Fibroblast of skin of left quadriceps (primary cell): Measurements from ENCODE around the gene DAZAP1.
A peak's percentile ranks its signal among the peaks of the same experiment; 100 is the strongest.

ENCODE experiments used
- DNase-seq, 2 experiments: peaks; one replicate each; pipeline ENCODE4 v3.0.0-alpha.2; 2013; ENCODE audit warnings: low read depth in 2 of 2

DAZAP1 gene

DNA sequence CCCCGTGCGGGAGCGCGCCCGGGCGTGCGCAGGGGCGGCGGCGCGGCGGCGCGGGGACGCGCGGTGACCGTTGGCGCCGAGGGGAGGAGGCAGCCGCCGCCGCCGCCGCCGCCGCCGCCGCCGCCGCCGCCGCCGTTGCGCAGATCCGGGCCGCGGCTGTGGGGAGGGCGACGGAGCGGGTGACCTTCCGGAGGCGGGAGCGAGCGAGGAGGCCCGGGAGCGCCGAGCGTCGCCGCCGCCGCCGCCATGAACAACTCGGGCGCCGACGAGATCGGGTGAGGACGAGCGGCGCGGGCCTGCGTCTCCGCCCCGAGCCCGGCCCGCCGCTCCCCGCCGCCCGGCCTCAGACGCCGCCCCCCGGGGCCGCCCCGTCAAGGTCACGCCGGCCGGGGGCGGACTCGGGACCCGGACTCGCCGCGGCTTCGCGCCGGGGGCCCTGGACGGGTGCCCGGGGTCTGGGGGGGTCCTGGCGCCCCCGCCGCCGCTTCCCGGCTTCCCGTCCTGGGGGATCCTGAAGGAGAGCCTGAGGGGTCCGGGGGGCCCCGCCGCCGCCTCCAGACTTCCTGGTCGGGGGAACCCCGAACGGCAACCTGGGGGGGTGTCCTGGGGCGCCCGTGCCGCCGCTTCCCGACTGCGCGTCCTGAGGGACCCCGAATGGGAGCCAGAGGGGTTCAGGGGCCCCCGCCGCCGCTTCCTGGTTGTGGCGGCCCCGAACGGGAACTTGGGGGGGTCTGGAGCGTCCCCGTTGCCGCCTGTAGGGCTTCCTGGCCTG, at the start of gene DAZAP1:
Gene DAZAP1 (plus strand): TSS at position 59 of the 772 bp plus-strand sequence. CDS start 188 bp downstream, at position 247.
- DNase-seq = no peak

DNA sequence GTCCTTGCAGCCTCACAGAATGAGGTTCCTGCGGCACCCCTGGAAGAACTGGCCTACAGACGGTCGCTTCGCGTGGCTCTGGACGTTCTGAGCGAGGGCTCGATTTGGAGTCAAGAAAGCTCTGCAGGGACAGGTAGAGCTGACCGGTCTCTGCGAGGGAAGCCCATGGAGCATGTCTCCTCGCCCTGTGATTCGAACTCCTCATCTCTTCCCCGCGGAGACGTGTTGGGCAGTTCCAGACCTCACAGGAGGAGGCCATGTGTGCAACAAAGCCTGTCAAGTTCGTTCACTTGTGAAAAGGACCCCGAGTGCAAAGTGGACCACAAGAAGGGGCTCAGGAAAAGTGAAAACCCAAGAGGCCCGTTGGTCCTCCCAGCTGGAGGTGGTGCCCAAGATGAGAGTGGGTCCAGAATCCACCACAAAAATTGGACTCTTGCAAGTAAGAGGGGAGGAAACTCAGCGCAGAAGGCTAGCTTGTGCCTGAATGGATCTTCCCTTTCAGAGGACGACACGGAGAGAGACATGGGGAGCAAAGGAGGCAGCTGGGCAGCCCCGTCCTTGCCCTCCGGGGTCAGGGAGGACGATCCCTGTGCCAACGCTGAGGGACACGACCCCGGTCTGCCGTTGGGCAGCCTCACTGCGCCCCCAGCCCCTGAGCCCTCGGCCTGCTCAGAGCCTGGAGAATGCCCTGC, 47.1 kb upstream of the DAZAP1 start:
- no peak for DNase-seq

DNA sequence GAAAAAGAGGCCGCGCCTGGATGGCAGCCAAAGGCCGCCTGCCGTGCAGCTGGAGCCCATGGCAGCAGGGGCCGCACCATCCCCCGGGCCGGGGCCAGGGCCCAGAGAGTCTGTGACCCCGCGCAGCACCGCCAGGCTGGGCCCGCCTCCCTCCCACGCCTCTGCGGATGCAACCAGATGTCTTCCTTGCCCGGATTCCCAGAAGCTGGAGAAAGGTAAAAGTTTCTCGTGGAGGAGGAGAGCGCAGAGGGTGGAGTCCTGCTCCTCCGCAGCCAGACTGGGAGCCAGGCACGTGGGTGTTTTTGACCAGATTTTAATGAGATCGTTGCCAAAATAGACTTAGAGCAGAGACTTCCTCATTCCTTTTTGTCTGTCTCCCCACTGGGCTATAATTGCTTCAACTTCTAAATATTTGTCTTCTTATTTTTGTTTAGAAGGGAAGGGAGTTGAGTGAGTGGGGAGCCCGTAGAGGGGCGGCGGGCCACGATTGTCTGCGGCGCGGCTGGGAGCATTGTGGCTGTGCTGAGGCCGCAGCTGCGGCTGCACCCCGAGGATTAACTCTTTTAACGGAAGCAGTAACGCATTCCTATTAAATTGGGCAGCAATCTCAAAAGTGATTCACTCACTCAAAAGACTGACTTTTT, 46.4 kb upstream of the DAZAP1 start:
- peak; percentile 61 for DNase-seq

DNA sequence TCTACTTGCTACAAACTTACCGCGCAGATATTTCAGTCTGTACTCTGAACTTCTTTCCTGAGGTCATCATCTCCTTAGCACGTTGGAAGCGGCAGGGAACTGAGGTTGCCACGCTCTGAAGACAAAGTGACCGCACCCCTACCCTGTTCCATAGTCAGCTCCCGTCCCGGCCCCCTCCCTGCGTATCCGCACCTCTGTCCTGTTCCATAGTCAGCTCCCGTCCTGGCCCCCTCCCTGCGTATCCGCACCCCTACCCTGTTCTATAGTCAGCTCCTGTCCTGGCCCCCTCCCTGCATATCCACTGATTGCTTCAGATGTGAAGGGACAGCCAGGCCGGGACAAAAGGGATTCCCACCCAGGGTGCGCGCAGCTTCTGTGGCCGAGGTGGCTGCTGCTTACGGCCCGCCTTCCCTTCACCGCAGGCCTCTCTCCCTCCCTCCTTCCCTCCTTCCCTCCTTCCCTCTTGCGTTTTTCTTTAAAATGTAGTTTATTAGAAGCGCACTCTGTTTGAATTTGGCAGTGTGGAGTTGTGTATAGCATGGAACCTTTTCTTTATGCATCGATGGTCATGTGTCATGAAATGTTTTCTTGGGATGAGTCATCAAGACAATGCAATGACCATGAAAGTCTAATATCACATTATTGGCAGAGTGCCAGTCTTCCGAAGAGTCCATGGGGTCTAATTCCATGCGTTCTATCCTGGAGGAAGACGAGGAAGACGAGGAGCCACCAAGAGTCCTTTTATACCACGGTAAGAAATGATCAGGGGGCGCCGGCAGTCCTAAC, 45.6 kb upstream of the DAZAP1 start:
- peak; percentile 40 to 44 for DNase-seq

DNA sequence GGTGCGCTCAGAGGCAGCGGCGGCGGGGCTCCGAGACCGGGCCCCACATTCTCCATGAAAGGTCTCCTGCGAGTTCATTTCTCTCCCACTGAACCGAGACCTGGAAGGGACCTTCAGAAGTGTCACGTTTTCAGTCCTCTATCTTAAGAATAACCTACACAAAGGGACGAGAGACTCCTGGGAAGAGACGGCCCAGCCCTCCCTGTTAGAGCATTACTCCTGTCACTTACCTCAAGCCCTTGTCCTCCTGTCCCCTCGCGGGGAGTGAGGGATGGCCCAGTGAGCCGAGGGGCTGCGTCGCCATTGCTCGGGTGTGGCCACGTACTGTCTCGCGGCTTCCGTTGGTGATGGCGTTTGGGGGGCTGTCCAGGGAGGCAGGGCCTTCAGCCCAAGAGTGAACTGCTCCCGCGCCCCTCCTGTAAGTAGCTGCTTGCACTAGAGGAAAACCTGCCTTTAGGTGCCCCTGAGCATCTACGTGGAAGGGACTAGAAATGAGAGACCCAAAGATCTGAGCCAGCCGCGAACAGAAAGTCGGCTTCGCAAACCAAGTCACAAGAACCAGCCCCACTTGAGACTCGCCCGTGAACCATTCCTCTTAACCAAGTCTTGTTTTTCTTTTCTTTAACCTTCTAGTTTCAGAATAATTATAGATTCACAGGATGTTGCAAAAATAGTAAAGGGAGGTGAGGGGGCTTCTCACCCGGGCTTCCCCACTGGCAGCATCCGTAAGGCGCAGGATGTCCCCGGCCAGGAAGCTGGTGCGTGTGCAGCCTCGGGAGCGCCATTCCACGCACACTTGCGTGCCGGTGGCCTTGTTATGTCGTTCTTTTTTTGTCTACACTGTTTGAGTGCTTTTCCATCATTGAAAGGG, 44.8 kb upstream of the DAZAP1 start:
- no peak for DNase-seq

DNA sequence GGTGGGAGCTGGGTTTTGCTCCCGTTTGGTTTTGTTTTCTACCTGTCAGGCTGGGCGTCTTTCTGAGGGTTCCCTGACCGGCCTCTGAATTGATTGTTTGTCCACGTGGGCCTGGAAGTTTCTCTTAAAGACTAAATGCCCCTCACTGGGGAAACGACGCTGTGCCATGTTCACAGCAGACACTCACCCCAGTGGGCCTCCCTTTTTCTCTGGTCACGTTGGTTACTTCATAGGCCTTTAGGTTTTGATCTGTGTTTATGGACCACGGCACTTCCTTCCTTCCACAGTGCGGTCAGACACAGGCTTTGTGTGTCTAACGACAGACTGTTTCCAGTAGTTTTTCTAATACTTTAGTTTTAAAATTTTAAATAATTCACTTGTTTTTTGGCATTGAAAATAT, 43.8 kb upstream of the DAZAP1 start:
- no peak for DNase-seq

DNA sequence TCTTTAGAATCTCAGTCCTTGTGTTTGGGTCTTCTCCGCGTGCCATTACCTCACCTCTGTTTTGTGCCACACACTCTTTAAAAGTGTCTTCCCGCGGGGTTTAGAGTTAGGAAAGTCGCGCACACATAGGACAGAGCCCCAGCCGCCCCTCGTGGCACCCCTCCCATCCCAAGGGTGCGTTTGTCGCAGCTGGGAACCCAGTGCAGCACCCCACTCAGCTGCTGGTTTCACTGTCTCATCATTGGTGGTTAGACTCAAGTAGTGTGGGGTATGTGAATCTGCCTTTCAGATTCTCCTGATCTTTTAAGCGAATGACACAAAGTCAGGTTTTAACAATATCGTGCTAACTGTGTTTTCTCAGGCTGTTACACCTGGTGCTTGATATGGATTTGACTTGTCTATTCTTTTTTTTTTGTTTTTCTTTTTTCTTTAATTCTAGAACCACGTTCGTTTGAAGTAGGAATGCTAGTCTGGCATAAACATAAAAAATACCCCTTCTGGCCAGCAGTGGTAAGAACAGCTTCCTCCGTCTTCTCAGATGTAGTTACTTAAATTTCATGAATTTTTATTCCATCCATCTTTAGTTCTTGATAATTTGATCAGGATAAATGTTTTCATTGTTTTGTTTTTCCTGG, 43.2 kb upstream of the DAZAP1 start:
- no peak for DNase-seq

DNA sequence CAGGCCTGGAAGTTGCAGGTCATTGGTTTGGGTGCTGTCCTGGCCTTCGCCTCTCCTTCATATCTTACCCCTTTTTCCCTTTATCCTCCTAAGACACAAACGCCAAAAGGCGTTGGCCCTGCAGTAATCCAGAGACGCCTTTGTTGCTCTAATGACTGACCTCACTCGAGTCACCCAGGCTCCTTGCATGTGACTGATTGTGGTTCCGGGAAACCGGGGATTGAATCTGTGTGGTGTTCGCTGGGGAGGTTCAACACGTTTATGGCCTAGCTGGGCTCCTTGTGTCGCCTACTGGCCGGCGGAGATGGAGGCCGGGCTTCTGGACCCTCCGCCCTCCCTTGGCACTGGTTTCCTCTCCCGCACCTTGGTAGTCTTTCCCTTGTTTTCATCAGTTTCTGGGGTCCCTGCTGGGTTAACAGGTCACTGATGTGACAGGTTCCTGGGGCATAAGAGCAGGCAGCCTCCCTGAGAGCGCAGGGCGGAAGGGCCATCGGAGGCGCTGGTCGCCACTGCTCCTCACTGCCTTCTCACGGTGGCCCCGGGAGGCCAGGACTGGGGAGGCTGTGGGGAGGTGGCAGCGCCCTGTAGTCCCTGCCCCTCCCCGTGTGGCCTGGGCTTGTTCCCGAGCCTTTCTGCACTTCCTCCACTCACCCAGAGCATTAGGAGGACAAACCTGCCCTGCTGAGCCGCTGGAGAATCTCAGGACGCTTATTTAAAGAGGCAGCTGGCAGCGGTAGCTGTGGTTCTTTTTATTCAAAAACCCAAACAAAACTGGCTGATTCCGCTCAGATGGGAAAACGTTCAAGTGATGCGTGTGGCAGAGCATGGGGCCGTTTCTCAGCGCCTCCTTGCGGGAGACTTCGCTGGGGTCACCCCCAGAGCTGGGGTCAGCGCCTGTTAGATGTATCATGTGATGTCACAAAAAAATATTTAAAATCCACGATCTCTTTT, 41.8 kb upstream of the DAZAP1 start:
- no peak for DNase-seq

DNA sequence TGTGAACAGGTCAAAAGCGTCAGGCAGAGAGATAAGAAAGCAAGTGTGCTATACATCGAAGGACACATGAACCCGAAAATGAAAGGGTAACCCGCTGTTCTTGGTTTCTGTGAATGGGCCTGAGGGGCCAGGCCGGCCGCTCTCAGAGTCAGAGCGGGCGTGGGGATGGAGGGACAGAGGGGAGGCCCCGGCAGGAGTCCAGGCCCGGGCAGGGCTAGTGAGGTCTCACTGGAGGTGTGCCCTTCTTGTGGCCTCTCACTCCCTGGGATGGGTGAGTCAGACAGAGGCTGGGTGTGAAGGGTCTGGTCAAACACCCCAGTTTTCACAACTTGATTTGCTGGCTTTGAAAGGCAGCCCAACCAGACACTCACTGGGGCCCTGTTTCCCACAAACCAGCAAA, 41.1 kb upstream of the DAZAP1 start:
- DNase-seq = no peak

DNA sequence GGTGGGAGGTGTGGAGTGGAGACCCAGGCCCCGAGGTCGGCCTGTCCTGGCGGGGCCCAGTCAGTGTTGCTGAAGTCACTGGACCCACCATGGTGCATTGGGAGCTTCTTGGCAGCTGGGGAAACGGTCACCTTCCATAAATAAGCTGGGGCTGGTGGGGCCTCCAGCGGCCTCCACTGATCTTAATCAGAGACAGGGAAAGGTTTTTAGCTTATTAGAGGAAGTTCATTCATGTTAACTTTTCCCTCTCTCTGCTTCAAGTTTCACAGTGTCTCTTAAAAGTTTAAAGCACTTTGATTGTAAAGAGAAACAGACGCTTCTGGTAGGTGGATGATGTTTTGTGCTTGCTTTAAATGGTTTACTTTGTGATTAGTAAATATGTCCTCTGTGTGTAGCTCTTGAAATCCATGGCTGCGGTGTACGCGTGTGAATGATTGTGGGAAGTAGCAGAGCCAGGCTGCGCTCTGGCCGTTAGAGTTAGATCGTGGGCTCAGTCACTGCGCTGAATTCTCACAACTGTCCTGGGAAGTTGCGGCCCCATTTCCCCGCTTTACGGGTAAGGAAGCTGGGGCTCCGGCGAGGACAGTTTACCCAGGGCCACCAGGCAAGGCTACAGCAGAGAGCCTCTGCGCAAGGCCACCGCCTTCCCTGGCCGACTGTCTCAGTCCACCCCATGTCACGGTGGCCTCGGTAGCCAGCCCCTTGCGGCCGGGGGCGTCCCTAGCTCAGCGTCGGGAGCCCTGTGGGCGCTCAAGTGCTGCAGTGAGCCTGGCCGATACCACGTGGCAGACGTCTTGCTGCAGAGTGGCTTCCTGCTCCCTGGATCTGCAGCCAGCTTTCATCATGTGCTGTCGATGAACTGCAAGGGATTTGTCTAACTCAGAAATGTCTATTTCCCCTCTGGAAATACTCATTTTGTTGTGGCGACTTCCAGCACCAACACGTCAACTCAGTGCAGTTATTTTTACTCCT, 40.2 kb upstream of the DAZAP1 start:
- DNase-seq = no peak

DNA sequence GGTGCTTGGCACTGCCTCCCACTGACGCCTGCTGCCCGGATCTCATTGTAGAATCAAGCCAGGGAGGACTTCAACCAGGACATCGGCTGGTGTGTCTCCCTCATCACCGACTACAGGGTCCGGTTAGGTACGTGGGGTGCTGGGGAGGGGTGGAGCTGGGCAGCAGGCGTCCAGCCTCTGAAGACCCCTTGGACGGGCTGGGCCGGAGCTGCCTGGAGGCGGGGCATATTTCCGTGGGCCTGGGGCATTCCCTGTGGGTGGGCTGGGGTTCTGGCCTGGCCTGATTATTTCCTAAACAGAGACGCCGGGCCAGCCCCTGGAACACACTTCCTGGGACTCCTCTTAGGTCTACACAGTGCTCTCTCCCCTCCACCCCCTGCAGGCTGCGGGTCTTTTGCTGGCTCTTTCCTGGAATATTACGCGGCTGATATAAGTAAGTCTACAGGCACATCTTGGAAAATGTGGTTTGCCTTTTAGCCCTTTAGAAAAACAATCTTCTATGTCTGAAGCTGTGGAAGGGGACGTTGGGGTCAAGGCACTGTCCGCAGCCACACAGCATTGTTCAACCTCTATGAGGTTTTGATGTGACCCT, 38.1 kb upstream of the DAZAP1 start:
- DNase-seq = no peak

DNA sequence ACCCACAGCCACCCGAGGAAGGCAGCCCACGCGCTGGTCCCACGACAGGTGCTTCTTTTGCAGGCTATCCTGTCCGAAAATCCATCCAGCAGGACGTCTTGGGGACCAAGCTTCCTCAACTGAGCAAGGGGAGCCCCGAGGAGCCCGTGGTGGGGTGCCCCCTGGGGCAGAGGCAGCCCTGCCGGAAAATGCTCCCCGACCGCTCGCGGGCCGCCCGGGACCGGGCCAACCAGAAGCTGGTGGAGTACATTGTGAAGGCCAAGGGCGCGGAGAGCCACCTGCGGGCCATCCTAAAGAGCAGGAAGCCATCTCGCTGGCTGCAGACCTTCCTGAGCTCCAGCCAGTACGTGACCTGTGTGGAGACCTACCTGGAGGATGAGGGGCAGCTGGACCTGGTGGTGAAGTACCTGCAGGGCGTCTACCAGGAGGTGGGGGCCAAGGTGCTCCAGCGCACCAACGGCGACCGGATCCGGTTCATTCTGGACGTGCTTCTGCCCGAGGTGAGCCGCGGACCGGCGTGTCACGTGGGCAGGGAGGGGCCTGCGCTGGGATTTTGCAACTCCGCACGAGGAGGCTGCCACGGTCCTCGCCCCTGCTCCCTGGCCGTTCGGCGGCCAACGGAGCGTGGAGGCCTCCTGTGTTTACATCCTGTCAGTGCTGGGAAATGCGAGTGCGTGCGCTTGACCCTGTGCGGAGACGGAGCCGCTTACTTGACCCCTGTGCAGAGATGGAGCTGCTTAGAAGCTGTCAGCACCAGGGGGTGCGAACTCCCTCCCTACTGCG, 36.6 kb upstream of the DAZAP1 start:
- no peak for DNase-seq

DNA sequence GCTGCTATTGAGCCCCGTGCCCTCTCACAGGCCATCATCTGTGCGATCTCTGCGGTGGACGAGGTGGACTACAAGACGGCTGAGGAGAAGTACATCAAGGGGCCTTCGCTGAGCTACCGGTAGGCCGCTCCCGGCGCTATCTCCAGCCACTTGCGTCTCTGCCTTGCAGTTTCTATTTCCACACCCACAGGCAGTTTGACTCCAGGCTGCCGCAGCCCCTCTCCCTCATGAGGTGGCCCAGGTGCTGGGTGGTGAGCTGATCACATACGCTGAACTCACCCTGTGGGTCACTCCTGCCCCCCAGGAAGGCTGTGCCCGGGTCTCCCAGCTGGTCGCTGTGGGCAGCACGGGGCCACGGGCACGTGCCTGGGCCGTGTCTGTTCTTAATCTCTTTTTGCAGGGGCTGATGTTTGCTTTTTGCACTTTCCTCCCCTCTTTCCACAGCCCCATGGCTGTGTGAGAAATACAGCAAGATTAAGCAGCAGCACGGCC, 34.3 kb upstream of the DAZAP1 start:
- DNase-seq = no peak

DNA sequence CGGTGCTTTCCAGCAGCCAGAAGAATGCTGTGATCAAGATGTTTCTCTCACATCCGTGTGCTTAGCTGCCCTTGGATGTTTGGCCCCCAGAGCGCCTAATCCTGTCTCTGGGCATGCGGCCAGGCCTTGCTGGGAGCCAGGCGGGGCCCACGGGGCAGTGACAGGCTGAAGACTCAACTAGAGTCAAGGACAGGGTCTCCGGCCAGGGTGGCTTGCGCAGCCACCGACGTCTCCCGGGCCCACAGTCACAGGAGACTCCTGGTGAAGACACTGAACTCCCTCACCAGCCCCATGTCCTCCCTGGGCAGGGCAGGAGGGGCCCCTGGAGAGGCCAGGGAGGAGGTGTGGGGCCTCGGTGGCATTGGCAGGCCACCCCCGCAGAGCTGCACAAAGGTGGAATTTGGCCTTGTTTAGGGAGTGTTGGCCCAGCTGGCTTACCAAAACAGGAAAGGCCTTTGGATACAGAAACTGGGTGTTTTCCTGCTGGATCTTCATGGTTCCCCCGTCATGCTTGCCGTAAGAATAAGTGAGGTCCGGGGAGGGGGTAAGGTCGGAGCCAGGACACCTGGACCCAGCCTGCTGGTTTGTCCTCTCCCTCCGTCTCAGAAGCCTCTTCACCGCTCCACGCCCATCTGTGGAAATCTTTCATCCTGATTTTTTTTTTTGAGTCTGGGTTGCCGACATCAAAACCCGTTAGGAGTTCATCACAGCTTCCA, 33.7 kb upstream of the DAZAP1 start:
- no peak for DNase-seq

DNA sequence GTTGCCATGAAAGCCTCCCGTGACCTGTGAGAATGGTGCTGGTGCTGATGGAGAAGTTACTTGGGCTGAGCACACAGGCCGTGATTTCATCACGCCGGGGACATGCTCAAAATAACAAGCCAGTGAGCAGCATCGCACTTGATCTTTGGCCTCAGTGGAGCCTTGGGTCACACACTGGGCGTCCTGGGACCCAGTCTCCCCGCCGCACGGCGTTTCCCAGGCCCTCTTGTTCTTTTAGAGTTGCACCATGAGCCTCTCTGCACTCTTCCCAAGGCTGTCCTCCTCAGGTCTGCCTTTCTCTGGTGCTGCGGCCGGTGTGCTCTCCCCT, 33.2 kb upstream of the DAZAP1 start:
- DNase-seq = no peak

DNA sequence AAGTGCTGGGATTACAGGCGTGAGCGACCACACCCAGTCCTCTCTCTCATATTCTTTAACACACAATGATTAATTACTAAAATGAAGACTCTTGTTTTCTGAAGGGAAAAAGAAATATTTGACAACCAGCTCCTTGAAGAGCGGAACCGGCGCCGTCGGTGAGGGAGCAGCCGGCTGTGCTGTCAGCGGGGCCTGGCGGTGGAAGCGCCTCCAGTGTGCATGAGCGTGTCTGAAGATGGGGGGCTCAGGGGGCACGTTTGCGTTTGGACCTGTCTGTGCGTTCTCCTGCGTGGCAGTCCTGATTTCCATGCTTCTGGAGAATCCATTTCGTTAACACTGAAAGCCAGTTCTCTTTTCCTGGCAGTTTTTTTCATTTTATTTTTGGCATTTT, 31.0 kb upstream of the DAZAP1 start:
- DNase-seq = no peak
